SK-N-MC (cell line): ENCODE data around the gene CMTM3.

ENCODE experiments used
- DNase-seq: peaks from one replicate; pipeline ENCODE4 v3.0.0-alpha.2; 2011; ENCODE audit warnings: low read depth, low spot score
- H3K27ac ChIP-seq: fragments of 200-600 bp; sonication (generic); 2 replicates; pipeline ENCODE4 v1.5.1; 2016; ENCODE audit warnings: mixed run types
- H3K36me3 ChIP-seq: fragments of 200-600 bp; sonication (generic); 2 replicates; pipeline ENCODE4 v1.6.1; 2017; ENCODE audit warnings: antibody characterized with exemption, low read length, mixed read lengths; ENCODE audit not compliant: insufficient read depth
- H3K4me3 ChIP-seq: fragments of 200-600 bp; sonication (generic); 2 replicates; pipeline ENCODE4 v1.5.1; 2016
- H3K9ac ChIP-seq: fragments of 200-600 bp; sonication (generic); 2 replicates; pipeline ENCODE4 v1.8.0; 2017; ENCODE audit warnings: mixed run types, mixed read lengths; ENCODE audit not compliant: insufficient read length
- H3K9me3 ChIP-seq: fragments of 200-600 bp; sonication (generic); 2 replicates; pipeline ENCODE4 v1.6.1; 2017; ENCODE audit warnings: low read depth, mild to moderate bottlenecking, antibody characterized with exemption, low read length, moderate library complexity, mixed read lengths
- EZH2 ChIP-seq: fragments of 200-600 bp; sonication (generic); IDR thresholded peaks from one replicate; pipeline ENCODE4 v1.6.1; 2017; ENCODE audit warnings: antibody characterized with exemption
- FOXP2 ChIP-seq: optimal IDR thresholded peaks from 2 replicates; pipeline ENCODE3; 2011; ENCODE audit warnings: mild to moderate bottlenecking, moderate library complexity; ENCODE audit not compliant: insufficient read depth; ENCODE audit errors: extremely low read length, control extremely low read depth
- POLR2AphosphoS5 ChIP-seq: IDR thresholded peaks from 2 replicates; pipeline ENCODE4 v1.6.1; 2012; ENCODE audit warnings: mild to moderate bottlenecking, low read depth, low read length, borderline replicate concordance

CMTM3 gene

GRCh38 chr16:66578651-66579531 is 25.6 kb upstream of the CMTM3 start, which contains the start of gene CMTM2:
Gene CMTM2, plus strand, starts transcription at chr16:66579463. Its CDS starts 145 bp downstream, at chr16:66579608.
- TF ChIP-seq POLR2AphosphoS5 (no peak), EZH2 (no peak), FOXP2 (no peak)
- H3K36me3 ChIP-seq: no peaks in the 10 kb centered on the region
- H3K9ac ChIP-seq: no peak within 1 kb of the TSS
- no peak for DNase-seq
- H3K9me3 ChIP-seq: no peaks in the 10 kb centered on the region
- no peak within 1 kb of the TSS for H3K27ac ChIP-seq
- H3K4me3 ChIP-seq: no peak within 1 kb of the TSS

GRCh38 chr16:66580605-66581209 is 23.8 kb upstream of the CMTM3 start:
- Histone ChIP-seq H3K36me3 (no peaks in the 10 kb centered on the region), H3K27ac (no peak overlapping the region), H3K9me3 (no peaks in the 10 kb centered on the region), H3K9ac (no peak overlapping the region), H3K4me3 (no peak overlapping the region)
- DNase-seq: no peak
- no peak for TF ChIP-seq EZH2
- TF ChIP-seq POLR2AphosphoS5: no peak
- no peak for TF ChIP-seq FOXP2

GRCh38 chr16:66581246-66581952 is 23.1 kb upstream of the CMTM3 start:
- Histone ChIP-seq H3K27ac (no peak overlapping the region), H3K9me3 (no peaks in the 10 kb centered on the region), H3K9ac (no peak overlapping the region), H3K4me3 (no peak overlapping the region), H3K36me3 (no peaks in the 10 kb centered on the region)
- no peak for TF ChIP-seq POLR2AphosphoS5
- TF ChIP-seq FOXP2: no peak
- no peak for TF ChIP-seq EZH2
- no peak for DNase-seq

GRCh38 chr16:66585481-66586239 is 18.8 kb upstream of the CMTM3 start:
- Histone ChIP-seq H3K9ac (no peak overlapping the region), H3K36me3 (no peaks in the 10 kb centered on the region), H3K4me3 (no peak overlapping the region), H3K9me3 (no peaks in the 10 kb centered on the region), H3K27ac (no peak overlapping the region)
- TF ChIP-seq POLR2AphosphoS5 (no peak), EZH2 (no peak), FOXP2 (no peak)
- DNase-seq: no peak

GRCh38 chr16:66587881-66588600 is 16.5 kb upstream of the CMTM3 start:
- TF ChIP-seq POLR2AphosphoS5 (no peak), EZH2 (no peak), FOXP2 (no peak)
- no peak overlapping the region for H3K27ac ChIP-seq
- no peak for DNase-seq
- no peak overlapping the region for H3K9ac ChIP-seq
- H3K4me3 ChIP-seq: no peak overlapping the region
- H3K9me3 ChIP-seq: no peaks in the 10 kb centered on the region
- H3K36me3 ChIP-seq: no peaks in the 10 kb centered on the region

- Histone ChIP-seq H3K36me3 (no peaks in the 10 kb centered on the region), H3K9ac (no peak overlapping the region), H3K27ac (no peak overlapping the region), H3K4me3 (no peak overlapping the region), H3K9me3 (no peaks in the 10 kb centered on the region)
- TF ChIP-seq EZH2: no peak
- no peak for TF ChIP-seq FOXP2
- TF ChIP-seq POLR2AphosphoS5: no peak
- DNase-seq: no peak
Measured at GRCh38 chr16:66588981-66589713, 15.4 kb upstream of the CMTM3 start.

GRCh38 chr16:66590322-66590721 is 14.2 kb upstream of the CMTM3 start:
- H3K9me3 ChIP-seq: no peaks in the 10 kb centered on the region
- TF ChIP-seq FOXP2: no peak
- no peak for TF ChIP-seq POLR2AphosphoS5
- no peak for TF ChIP-seq EZH2
- no peak overlapping the region for H3K9ac ChIP-seq
- no peak for DNase-seq
- no peak overlapping the region for H3K4me3 ChIP-seq
- no peak overlapping the region for H3K27ac ChIP-seq
- no peaks in the 10 kb centered on the region for H3K36me3 ChIP-seq
